ENCODE results near the gene SLFN12L.
"Not testable (repeated sequence)": the region's sequence is repeated elsewhere in the genome, so short reads cannot be mapped to it uniquely, and the experiment has no call there.

SLFN12L gene

DNA sequence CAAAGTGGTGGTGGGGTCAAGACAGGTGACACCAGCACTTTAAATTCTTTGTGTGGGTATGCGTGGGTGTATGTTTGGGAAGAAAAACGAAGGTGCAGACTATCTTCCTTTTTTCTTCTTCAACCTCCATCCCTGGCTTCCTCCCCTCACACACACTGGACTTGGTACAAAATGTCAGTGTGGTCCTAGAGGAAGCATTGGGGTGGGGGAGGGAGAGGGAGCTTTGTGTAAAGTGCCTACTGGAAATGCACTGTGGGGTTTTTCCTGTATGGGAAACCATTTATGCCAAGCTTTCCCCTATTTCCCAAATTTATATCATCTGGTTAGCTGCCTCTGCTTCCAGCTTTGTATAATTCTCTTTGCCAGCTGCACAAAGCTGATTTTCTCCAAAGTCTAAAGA is 44.4 kb downstream of the SLFN12L start:
- Histone ChIP-seq H3K27me3 (ENCODE audit: control insufficient read depth, insufficient read depth, low read length) (peaks cover 96% of the 10 kb centered on the region), H3K4me3 (ENCODE audit: low read length) (no peak overlapping the region), H3K9me3 (replicated peaks; ENCODE audit: low read length) (no peaks in the 10 kb centered on the region), H3K36me3 (ENCODE audit: insufficient read depth, low read length) (no peaks in the 10 kb centered on the region), H3K9ac (ENCODE audit: low read depth, low read length) (no peak overlapping the region), H3K4me1 (ENCODE audit: control insufficient read depth, insufficient read depth, low read length) (no peaks in the 10 kb centered on the region), H3K4me2 (ENCODE audit: low read length) (no peak overlapping the region)

DNA sequence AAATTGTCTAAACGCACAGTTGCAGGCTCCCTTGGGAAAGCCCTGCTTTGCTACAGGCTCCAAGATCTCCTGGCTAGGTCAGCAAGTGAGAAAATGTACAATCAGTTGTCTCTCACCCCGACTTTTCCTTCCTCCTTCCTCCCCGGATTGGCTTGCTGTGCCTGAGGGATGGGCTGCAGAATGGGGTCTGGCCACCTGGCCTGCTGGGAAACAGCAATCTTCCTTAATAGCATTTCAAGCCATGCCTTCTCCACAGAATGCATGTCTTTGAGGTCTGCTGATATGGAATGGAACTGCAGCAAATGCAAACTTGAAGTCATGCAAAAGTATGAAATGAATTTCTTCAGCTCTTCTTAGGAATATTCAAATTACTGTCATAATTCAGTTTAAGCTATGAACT is 46.1 kb downstream of the SLFN12L start:
- H3K4me1 ChIP-seq (ENCODE audit: control insufficient read depth, insufficient read depth, low read length): no peaks in the 10 kb centered on the region
- H3K9ac ChIP-seq (ENCODE audit: low read depth, low read length): no peak overlapping the region
- peaks cover 97% of the 10 kb centered on the region for H3K27me3 ChIP-seq (ENCODE audit: control insufficient read depth, insufficient read depth, low read length)
- no peaks in the 10 kb centered on the region for H3K36me3 ChIP-seq (ENCODE audit: insufficient read depth, low read length)
- no peak overlapping the region for H3K4me3 ChIP-seq (ENCODE audit: low read length)
- no peaks in the 10 kb centered on the region for H3K9me3 ChIP-seq (replicated peaks; ENCODE audit: low read length)
- no peak overlapping the region for H3K4me2 ChIP-seq (ENCODE audit: low read length)

DNA sequence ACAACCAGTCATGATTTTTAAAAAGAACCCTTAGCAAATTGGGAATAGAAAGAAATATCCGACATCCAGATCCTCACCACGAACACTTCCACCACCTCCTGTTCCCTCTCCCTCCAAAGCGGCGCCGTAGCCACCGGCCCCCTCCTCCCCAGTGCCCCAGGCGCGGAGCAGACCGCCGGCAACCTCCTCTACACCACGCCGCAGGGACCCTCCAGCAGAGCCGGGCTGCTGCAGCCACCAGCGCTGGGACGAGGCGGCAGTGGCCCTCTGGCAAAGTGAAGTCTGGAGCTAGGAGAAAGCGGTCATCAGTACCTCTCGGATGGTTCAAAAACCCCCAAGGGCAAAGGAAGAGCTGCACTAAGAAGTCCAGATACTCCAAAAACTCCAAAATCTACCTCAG is 47.5 kb downstream of the SLFN12L start:
- H3K36me3 ChIP-seq (ENCODE audit: insufficient read depth, low read length): no peaks in the 10 kb centered on the region
- H3K4me1 ChIP-seq (ENCODE audit: control insufficient read depth, insufficient read depth, low read length): no peaks in the 10 kb centered on the region
- no peak overlapping the region for H3K9ac ChIP-seq (ENCODE audit: low read depth, low read length)
- H3K4me2 ChIP-seq (ENCODE audit: low read length): no peak overlapping the region
- no peak overlapping the region for H3K4me3 ChIP-seq (ENCODE audit: low read length)
- peaks cover 97% of the 10 kb centered on the region for H3K27me3 ChIP-seq (ENCODE audit: control insufficient read depth, insufficient read depth, low read length)
- H3K9me3 ChIP-seq (replicated peaks; ENCODE audit: low read length): no peaks in the 10 kb centered on the region

DNA sequence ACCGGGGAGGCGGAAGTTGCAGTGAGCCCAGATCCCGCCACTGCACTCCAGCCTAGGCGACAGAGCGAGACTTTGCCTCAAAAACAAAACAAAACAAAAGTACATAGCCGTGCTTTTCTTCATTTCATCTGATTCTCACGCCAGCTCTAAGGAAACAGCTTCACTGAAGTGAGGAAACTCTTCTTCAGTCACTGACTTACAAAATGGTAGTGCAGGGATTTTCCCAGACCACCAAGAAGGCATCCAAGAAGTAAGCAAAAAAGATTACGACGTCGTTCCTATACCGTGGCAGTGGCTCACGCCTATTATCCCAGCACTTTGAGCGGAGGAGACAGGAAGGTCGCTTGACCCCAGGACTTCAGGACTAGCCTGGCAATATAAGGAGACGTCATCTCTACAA is 48.5 kb downstream of the SLFN12L start:
- Histone ChIP-seq H3K4me2 (ENCODE audit: low read length) (no peak overlapping the region), H3K9me3 (replicated peaks; ENCODE audit: low read length) (no peaks in the 10 kb centered on the region), H3K4me1 (ENCODE audit: control insufficient read depth, insufficient read depth, low read length) (no peaks in the 10 kb centered on the region), H3K36me3 (ENCODE audit: insufficient read depth, low read length) (no peaks in the 10 kb centered on the region), H3K27me3 (ENCODE audit: control insufficient read depth, insufficient read depth, low read length) (peaks cover 92% of the 10 kb centered on the region), H3K4me3 (ENCODE audit: low read length) (no peak overlapping the region), H3K9ac (ENCODE audit: low read depth, low read length) (no peak overlapping the region)

DNA sequence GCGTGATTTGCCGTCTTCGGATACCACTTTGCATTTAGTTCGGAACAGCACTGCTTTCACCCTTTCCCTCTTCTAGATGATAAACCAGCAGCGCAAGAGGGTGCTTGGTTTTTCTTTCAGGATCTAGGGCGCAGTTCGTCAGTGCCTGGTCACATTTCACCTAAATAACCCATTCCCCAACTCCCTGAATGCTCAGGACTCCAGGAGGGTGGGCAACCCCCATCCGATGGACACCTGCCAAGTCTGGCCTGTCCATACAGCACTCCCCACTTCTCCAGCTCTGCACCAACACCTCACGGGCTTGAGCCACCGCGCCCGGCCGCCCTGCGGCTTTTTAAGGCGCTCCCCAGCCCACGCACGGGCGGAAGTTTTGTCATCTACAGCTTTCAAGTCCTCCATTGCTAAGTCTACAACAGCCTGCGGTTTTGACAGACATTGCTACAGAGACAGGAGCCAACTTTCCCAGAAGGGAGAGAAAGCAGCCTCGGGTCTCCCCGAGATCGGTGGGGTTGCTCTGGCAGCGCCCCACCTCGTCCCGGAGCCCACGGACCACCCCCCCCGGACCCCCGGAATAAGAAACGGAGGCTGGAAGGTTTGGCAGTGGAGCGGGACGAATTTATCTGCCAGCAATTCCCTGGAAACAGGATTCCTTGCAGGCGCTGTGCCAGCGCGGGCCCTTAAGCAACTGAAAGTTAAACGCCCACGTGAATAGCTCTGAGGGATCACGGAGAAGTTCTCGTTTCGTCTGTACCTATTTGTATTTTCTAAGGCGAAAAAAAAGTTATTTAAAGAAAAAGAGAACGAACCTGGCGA is 50.4 kb downstream of the SLFN12L start:
- H3K36me3 ChIP-seq (ENCODE audit: insufficient read depth, low read length): no peaks in the 10 kb centered on the region
- no peaks in the 10 kb centered on the region for H3K4me1 ChIP-seq (ENCODE audit: control insufficient read depth, insufficient read depth, low read length)
- H3K4me2 ChIP-seq (ENCODE audit: low read length): peak overlapping the region; percentile 94
- no peaks in the 10 kb centered on the region for H3K9me3 ChIP-seq (replicated peaks; ENCODE audit: low read length)
- no peak overlapping the region for H3K9ac ChIP-seq (ENCODE audit: low read depth, low read length)
- H3K27me3 ChIP-seq (ENCODE audit: control insufficient read depth, insufficient read depth, low read length): peaks cover 81% of the 10 kb centered on the region
- H3K4me3 ChIP-seq (ENCODE audit: low read length): peak overlapping the region; percentile 70

DNA sequence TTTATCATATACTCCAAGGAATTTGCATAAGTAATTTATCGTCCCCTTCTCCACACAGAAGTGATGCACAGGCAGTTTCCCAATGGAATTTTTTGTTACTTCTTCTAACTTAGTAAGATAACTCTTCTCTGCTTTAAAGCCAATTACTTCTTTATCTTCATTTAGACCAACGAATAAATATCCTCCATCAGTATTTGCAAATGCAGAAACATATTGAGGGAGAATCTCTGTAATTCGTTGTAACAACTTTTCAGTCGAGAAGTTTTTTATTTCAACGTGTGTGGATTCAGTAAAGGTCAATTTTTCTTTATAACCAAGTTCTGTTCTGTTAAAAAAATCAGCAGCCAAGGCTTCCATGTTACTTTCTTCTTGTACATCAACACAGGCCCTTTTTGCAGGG is 58.2 kb downstream of the SLFN12L start:
- Histone ChIP-seq H3K9ac (ENCODE audit: low read depth, low read length) (no peak overlapping the region), H3K4me2 (ENCODE audit: low read length) (no peak overlapping the region), H3K4me1 (ENCODE audit: control insufficient read depth, insufficient read depth, low read length) (no peaks in the 10 kb centered on the region), H3K36me3 (ENCODE audit: insufficient read depth, low read length) (no peaks in the 10 kb centered on the region), H3K27me3 (ENCODE audit: control insufficient read depth, insufficient read depth, low read length) (peaks cover 55% of the 10 kb centered on the region), H3K9me3 (replicated peaks; ENCODE audit: low read length) (no peaks in the 10 kb centered on the region), H3K4me3 (ENCODE audit: low read length) (no peak overlapping the region)

DNA sequence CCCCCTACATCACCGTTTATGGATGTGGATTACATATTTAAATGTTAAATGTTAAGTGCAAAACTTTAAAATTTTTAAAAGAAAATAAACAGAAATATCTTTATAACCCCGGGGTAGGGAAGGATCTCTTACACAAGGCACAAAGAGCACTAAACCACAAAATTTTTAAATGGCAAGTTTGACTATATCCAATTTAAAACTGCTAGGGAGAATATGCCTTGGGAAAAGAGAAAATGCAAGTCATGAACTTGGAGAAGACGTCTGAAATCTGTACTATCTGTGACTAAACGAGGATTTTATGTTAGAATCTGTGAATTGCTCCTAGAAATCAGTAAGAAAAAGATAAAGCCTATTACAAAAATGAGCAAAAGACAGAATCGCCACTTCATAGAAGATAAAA is 60.2 kb downstream of the SLFN12L start:
- Histone ChIP-seq H3K4me3 (ENCODE audit: low read length) (no peak overlapping the region), H3K4me2 (ENCODE audit: low read length) (no peak overlapping the region), H3K4me1 (ENCODE audit: control insufficient read depth, insufficient read depth, low read length) (no peaks in the 10 kb centered on the region), H3K27me3 (ENCODE audit: control insufficient read depth, insufficient read depth, low read length) (peaks cover 45% of the 10 kb centered on the region), H3K9me3 (replicated peaks; ENCODE audit: low read length) (no peaks in the 10 kb centered on the region), H3K9ac (ENCODE audit: low read depth, low read length) (no peak overlapping the region), H3K36me3 (ENCODE audit: insufficient read depth, low read length) (no peaks in the 10 kb centered on the region)

DNA sequence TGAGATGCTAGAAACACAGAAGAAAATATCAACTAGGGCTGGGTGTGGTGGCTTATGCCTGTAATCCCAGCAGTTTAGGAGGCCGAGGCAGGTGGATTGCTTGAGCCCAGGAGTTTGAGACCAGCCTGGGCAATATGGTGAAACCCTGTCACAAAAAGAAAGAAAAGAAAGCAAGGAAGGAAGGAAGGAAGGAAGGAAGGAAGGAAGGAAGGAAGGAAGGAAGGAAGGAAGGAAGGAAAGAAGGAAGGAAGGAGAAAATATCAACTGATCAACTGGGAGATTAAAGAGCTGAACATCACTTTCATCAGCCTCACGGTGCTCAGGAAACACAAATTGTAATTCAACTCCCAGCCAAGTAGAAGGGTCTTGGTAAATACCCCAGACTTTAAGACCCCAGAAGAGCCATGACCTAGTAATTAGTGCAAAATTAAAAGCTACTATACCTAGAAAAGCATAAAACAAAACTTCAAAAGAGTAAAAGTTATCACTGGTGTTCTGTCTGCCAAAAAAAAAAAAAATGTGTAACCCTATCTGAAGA is 61.1 kb downstream of the SLFN12L start:
- Histone ChIP-seq H3K9ac (ENCODE audit: low read depth, low read length) (no peak overlapping the region), H3K4me2 (ENCODE audit: low read length) (no peak overlapping the region), H3K4me1 (ENCODE audit: control insufficient read depth, insufficient read depth, low read length) (no peaks in the 10 kb centered on the region), H3K9me3 (replicated peaks; ENCODE audit: low read length) (no peaks in the 10 kb centered on the region), H3K4me3 (ENCODE audit: low read length) (no peak overlapping the region), H3K27me3 (ENCODE audit: control insufficient read depth, insufficient read depth, low read length) (peaks cover 45% of the 10 kb centered on the region), H3K36me3 (ENCODE audit: insufficient read depth, low read length) (no peaks in the 10 kb centered on the region)

DNA sequence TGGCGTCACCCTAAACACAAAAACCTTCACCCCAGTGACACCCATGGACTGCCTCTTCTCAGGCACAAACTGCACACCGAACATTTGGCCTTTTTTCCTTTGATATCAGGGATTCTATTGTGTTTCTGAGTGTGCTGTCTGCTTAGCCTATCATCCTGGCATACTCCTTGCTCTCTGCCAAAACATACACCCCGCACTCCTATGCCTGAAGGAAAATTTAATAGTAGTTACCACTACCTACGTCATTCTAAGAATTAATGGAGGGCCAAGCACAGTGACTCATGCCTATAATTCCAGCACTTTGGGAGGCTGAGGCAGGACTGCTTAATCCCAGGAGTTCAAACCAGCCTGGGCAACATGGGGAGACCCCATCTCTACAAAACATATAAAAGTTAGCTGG is 69.0 kb downstream of the SLFN12L start:
- Histone ChIP-seq H3K27me3 (ENCODE audit: control insufficient read depth, insufficient read depth, low read length) (peaks cover 33% of the 10 kb centered on the region), H3K4me1 (ENCODE audit: control insufficient read depth, insufficient read depth, low read length) (no peaks in the 10 kb centered on the region)

DNA sequence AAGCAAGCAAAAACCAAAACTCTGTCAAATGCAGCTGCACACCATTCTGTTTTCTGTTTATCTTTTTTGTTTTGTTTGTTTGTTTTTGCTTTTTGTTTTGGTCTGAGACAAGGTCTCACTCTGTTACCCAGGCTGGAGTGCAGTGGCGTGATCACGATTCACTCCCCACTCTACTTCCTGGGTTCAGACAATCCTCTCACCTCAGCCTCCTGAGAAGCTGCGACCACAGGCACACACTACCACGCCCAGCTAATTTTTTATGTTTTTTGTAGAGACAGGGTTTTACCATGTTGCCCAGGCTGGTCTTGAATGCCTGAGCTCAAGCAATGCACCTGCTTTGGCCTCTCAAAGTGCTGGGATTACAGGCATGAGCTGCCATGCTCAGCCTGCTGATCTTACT is 69.7 kb downstream of the SLFN12L start:
- H3K4me3 ChIP-seq (ENCODE audit: low read length): no peak overlapping the region
- H3K9ac ChIP-seq (ENCODE audit: low read depth, low read length): no peak overlapping the region
- H3K4me2 ChIP-seq (ENCODE audit: low read length): no peak overlapping the region
- peaks cover 40% of the 10 kb centered on the region for H3K27me3 ChIP-seq (ENCODE audit: control insufficient read depth, insufficient read depth, low read length)
- H3K36me3 ChIP-seq (ENCODE audit: insufficient read depth, low read length): no peaks in the 10 kb centered on the region
- no peaks in the 10 kb centered on the region for H3K4me1 ChIP-seq (ENCODE audit: control insufficient read depth, insufficient read depth, low read length)
- H3K9me3 ChIP-seq (replicated peaks; ENCODE audit: low read length): no peaks in the 10 kb centered on the region

More for the DNA sequence above, 69.0 kb downstream of the SLFN12L start:
- Histone ChIP-seq H3K36me3 (ENCODE audit: insufficient read depth, low read length) (no peaks in the 10 kb centered on the region), H3K4me3 (ENCODE audit: low read length) (no peak overlapping the region), H3K9ac (ENCODE audit: low read depth, low read length) (no peak overlapping the region), H3K9me3 (replicated peaks; ENCODE audit: low read length) (no peaks in the 10 kb centered on the region), H3K4me2 (ENCODE audit: low read length) (no peak overlapping the region)

DNA sequence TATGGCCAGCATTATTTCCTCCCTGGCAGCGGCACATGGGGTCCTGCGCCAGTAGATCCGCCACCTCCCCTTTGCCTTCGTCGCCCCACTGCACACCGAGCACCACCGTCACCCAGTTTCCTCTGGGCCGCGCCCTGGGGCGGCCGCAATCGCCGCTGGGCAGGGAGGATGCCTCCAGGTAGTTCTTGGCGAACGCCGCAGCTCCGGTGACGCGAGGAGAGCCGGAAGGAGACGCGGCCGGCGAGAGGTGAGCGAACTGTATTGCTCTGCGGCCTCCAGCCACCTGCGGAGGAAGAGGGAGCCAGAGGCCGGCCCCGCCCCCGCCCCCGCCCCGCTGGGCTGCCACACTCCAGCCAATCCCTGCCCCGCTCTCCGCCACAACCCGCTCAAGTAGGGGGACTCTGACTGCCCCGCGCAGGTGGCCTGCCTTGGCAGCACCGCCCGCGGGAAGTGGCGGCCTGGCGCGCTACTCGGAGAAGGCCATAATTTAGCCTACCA is 77.1 kb downstream of the SLFN12L start:
- Histone ChIP-seq H3K9ac (ENCODE audit: low read depth, low read length) (no peak overlapping the region), H3K4me3 (ENCODE audit: low read length) (no peak overlapping the region)

DNA sequence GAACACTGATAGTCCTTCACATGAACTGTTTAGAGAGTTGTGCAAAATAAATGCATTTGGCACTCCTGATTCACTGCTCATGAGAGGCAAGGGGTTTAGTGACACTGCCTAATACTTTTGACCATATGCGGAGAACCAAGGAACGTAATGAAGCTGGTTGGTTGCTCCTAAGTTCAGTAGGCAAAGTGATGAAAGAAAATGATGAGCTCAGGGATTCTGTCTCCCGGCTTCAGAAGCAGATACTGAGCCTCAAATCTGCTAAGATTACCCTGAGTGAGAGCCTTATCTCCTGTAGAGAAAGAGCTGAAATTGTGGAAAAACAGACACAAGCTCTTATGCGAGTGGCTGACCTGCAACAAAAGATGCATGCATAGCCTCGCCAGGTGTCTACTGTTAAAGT is 83.4 kb downstream of the SLFN12L start:
- H3K4me3 ChIP-seq (ENCODE audit: low read length); H3K36me3 ChIP-seq (ENCODE audit: insufficient read depth, low read length); H3K4me2 ChIP-seq (ENCODE audit: low read length); H3K4me1 ChIP-seq (ENCODE audit: control insufficient read depth, insufficient read depth, low read length); H3K9ac ChIP-seq (ENCODE audit: low read depth, low read length); H3K9me3 ChIP-seq (replicated peaks; ENCODE audit: low read length): not testable (repeated sequence)
- peaks cover 48% of the 10 kb centered on the region for H3K27me3 ChIP-seq (ENCODE audit: control insufficient read depth, insufficient read depth, low read length)

More for the DNA sequence above, 77.1 kb downstream of the SLFN12L start:
- Histone ChIP-seq H3K27me3 (ENCODE audit: control insufficient read depth, insufficient read depth, low read length) (peaks cover 52% of the 10 kb centered on the region), H3K4me1 (ENCODE audit: control insufficient read depth, insufficient read depth, low read length) (no peaks in the 10 kb centered on the region), H3K9me3 (replicated peaks; ENCODE audit: low read length) (no peaks in the 10 kb centered on the region), H3K36me3 (ENCODE audit: insufficient read depth, low read length) (no peaks in the 10 kb centered on the region), H3K4me2 (ENCODE audit: low read length) (no peak overlapping the region)

Data from skeletal muscle satellite cell (primary cell).